Type B pancreatic cell (in vitro differentiated cells): Measurements from ENCODE around the gene MRPS23. TPM values are rescaled to one million over a fixed set of nuclear protein-coding genes. Genes with fewer than 3 reads are reported as not detected.

Source experiments
- DNase-seq: peaks from one replicate; pipeline ENCODE4 v3.0.0; 2021; ENCODE audit warnings: mixed read lengths; ENCODE audit not compliant: unreplicated experiment; ENCODE audit errors: extremely low spot score
- H3K27ac Mint-ChIP-seq: 2 replicates; pipeline ENCODE4 v1.8.0; 2021; ENCODE audit warnings: mild to moderate bottlenecking, mixed read lengths
- H3K27me3 Mint-ChIP-seq: 2 replicates; pipeline ENCODE4 v1.8.0; 2021; ENCODE audit warnings: mixed read lengths
- H3K36me3 Mint-ChIP-seq: 2 replicates; pipeline ENCODE4 v1.8.0; 2021; ENCODE audit warnings: mixed read lengths
- H3K4me1 Mint-ChIP-seq: one replicate; pipeline ENCODE4 v1.8.0; 2021; ENCODE audit warnings: mixed read lengths; ENCODE audit not compliant: unreplicated experiment
- H3K4me3 Mint-ChIP-seq: 2 replicates; pipeline ENCODE4 v1.8.0; 2021; ENCODE audit warnings: mild to moderate bottlenecking, mixed read lengths
- H3K9me3 Mint-ChIP-seq: 2 replicates; pipeline ENCODE4 v1.8.0; 2021; ENCODE audit warnings: mixed read lengths
- CTCF ChIP-seq: fragments of 200-600 bp; sonication (generic); conservative IDR thresholded peaks from 2 replicates; pipeline ENCODE4 v1.5.0; 2021; ENCODE audit warnings: antibody characterized with exemption, mild to moderate bottlenecking
- total RNA-seq: library from RNA; stranded (reverse); gene quantifications from 2 replicates; pipeline ENCODE4 v1.2.1, GENCODE V29; 2021; ENCODE audit warnings: low replicate concordance

MRPS23 gene
- total RNA-seq, 1 donor from 2014 or later, result 46.9 TPM

DNA sequence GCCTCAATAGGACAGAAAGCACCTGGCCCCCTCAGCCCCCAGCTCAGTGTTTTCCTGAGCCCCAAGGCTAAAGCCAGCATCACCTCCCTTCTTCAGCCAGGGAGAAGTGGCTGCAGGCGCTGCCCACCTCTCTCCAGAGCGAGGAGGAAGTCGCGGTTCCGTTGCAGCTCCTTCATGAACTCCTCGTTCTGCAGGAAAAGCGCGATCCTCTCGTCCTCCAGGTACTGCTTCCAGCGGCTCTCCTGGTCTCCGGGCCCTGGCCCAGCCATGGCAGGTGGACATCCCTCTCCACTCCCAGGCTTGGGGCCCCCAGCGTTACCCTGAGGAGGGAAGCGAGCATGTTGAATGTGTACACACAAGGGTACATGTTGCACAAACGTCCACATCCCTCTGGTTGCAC lies 22.7 kb upstream of the MRPS23 start:
- DNase-seq, result no peak

GRCh38 chr17:57871863-57872262 lies 22.0 kb upstream of the MRPS23 start:
- Mint-ChIP-seq H3K27me3 (no peaks in the 10 kb centered on the region), H3K4me1 (peaks cover 59% of the 10 kb centered on the region), H3K4me3 (no peak overlapping the region)

More for the DNA sequence above, 22.7 kb upstream of the MRPS23 start:
- Mint-ChIP-seq H3K4me1 (peaks cover 59% of the 10 kb centered on the region), H3K9me3 (no peaks in the 10 kb centered on the region), H3K27me3 (no peaks in the 10 kb centered on the region), H3K4me3 (no peak overlapping the region), H3K36me3 (peaks cover 16% of the 10 kb centered on the region), H3K27ac (no peak overlapping the region)
- TF ChIP-seq CTCF, result no peak

GRCh38 chr17:57871155-57871554 lies 21.3 kb upstream of the MRPS23 start:
- Mint-ChIP-seq H3K9me3 (no peaks in the 10 kb centered on the region), H3K27me3 (no peaks in the 10 kb centered on the region), H3K36me3 (peaks cover 13% of the 10 kb centered on the region), H3K27ac (no peak overlapping the region), H3K4me3 (no peak overlapping the region), H3K4me1 (peaks cover 52% of the 10 kb centered on the region)
- no peak for TF ChIP-seq CTCF
- no peak for DNase-seq

More at GRCh38 chr17:57871863-57872262, 22.0 kb upstream of the MRPS23 start:
- Mint-ChIP-seq H3K27ac (no peak overlapping the region), H3K36me3 (peaks cover 17% of the 10 kb centered on the region), H3K9me3 (no peaks in the 10 kb centered on the region)
- no peak for TF ChIP-seq CTCF
- no peak for DNase-seq

DNA sequence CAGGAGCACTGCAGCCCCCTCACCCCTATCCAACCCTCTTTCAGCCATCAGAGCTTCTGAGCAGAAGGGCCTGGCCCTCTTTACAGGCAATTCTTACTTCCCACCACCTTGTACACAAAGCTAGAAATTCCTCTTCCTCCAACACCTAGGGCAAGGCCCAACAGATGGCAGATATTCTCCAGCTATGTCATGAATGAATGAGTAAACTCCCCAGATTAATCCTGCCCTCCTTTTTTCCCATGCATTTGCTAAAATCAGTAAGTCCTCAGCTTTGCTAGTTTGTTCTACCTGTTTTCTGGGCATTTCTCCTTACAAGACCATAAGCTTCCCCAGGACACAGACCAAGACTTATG lies 20.4 kb upstream of the MRPS23 start:
- Mint-ChIP-seq H3K27me3 (no peaks in the 10 kb centered on the region), H3K27ac (no peak overlapping the region), H3K4me1 (peaks cover 44% of the 10 kb centered on the region), H3K36me3 (peaks cover 16% of the 10 kb centered on the region), H3K9me3 (no peaks in the 10 kb centered on the region), H3K4me3 (no peak overlapping the region)
- DNase-seq, result no peak
- no peak for TF ChIP-seq CTCF

DNA sequence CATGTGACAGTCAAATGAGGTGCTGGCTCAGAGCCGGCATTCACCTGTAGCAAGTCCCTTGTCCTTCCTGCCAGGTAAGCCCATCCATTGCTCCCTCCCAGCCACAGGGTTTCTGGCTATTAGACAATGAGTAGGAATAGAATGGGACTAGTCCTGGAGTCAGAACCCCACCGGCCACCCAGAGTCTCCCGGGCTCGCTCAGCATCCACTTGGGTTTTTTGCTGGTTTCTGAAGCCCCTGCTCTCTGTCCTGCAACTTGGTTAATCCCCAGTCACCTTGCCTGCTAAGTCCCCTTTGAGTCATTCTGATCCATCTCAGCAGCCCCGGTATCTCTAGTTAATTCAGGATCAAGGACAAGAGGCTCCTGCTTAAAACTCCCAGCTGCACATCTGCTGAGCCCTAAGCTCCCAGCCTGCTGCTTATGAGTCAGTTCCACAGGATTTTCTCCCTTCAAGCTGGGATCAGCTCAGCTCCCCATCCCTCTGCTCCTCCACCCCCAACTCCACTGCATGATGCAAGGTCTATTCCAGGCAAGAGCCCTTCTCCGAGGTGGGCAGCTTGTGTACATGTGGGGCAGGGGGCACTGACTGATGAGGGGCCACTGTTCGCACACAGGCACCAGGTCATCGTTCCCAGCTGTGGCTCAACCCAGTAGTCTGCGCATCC lies 19.9 kb upstream of the MRPS23 start:
- H3K36me3 Mint-ChIP-seq, result peaks cover 21% of the 10 kb centered on the region
- H3K4me1 Mint-ChIP-seq, result peaks cover 42% of the 10 kb centered on the region
- no peak overlapping the region for H3K4me3 Mint-ChIP-seq
- H3K27me3 Mint-ChIP-seq, result no peaks in the 10 kb centered on the region
- no peak overlapping the region for H3K27ac Mint-ChIP-seq
- H3K9me3 Mint-ChIP-seq, result no peaks in the 10 kb centered on the region
- TF ChIP-seq CTCF, result no peak
- DNase-seq, result no peak
